SK-N-SH (cell line): ENCODE results near the gene INSYN1. TPM values are rescaled to one million over a fixed set of nuclear protein-coding genes. Genes with fewer than 3 reads are reported as not detected.

ENCODE experiments used
- CTCF ChIA-PET: fragments of 300-600, 350-600 bp; formaldehyde crosslinking; extraction: SDS; loops from one replicate; lab custom pipeline; 2021; lab: Yijun Ruan, JAX
- POLR2A ChIA-PET: fragments of 350-600 bp; sonication (Branson Sonifier 250); formaldehyde crosslinking; extraction: SDS; loops from one replicate; lab custom pipeline; 2020; ENCODE audit warnings: antibody characterized with exemption, inconsistent platforms; lab: Yijun Ruan, JAX
- DNase-seq: peaks from one replicate; pipeline ENCODE4 v3.0.0; 2012
- H2AFZ ChIP-seq: fragments of 200-600 bp; sonication (generic); 2 replicates; pipeline ENCODE4 v1.8.1; 2016; ENCODE audit warnings: antibody characterized with exemption, mild to moderate bottlenecking, low read depth
- H3F3A ChIP-seq: fragments of 200-600 bp; sonication (generic); replicated peaks from 2 replicates; pipeline ENCODE3; 2016; ENCODE audit warnings: antibody characterized with exemption, mild to moderate bottlenecking; ENCODE audit not compliant: insufficient read depth
- H3K27ac ChIP-seq, 2 experiments: fragments of 200-500 bp in 1 of 2; fragments of 200-600 bp in 1 of 2; sonication (Bioruptor generic) in 1 of 2; sonication (generic), shearing (Covaris generic) in 1 of 2; 2 replicates each; pipeline versions ENCODE4 v1.5.1 to v1.6.1; 2014 to 2016; ENCODE audit warnings: low read depth in 2 of 2, inconsistent platforms in 1 of 2, low read length in 1 of 2, mild to moderate bottlenecking in 1 of 2, mixed read lengths in 1 of 2
- H3K27me3 ChIP-seq: fragments of 200-600 bp; sonication (generic), shearing (Covaris generic); 2 replicates; pipeline ENCODE4 v1.6.1; 2016; ENCODE audit warnings: mixed run types; ENCODE audit not compliant: insufficient read depth
- H3K36me3 ChIP-seq, 2 experiments: fragments of 200-500 bp in 1 of 2; fragments of 200-600 bp in 1 of 2; sonication (Bioruptor generic) in 1 of 2; sonication (generic) in 1 of 2; replicated peaks in 1 of 2; 2 replicates each; pipeline versions ENCODE3 to v1.5.1; 2014 to 2016; ENCODE audit warnings: low read length in 1 of 2, mild to moderate bottlenecking in 1 of 2; ENCODE audit not compliant: insufficient read depth in 2 of 2, control insufficient read depth in 1 of 2
- H3K4me1 ChIP-seq, 2 experiments: fragments of 200-500 bp in 1 of 2; fragments of 200-600 bp in 1 of 2; sonication (Bioruptor generic) in 1 of 2; sonication (generic), shearing (Covaris generic) in 1 of 2; 2 replicates each; pipeline versions ENCODE4 v1.5.1 to v1.6.1; 2014 to 2016; ENCODE audit warnings: low read depth in 1 of 2, low read length in 1 of 2, mixed run types in 1 of 2; ENCODE audit not compliant: insufficient read depth in 2 of 2, control insufficient read depth in 1 of 2
- H3K4me2 ChIP-seq: fragments of 200-600 bp; sonication (generic), shearing (Covaris generic); 2 replicates; pipeline ENCODE4 v1.6.1; 2017; ENCODE audit warnings: mixed run types
- H3K4me3 ChIP-seq, 2 experiments: fragments of 200-500 bp in 1 of 2; fragments of 200-600 bp in 1 of 2; sonication (Bioruptor generic) in 1 of 2; sonication (generic), shearing (Covaris generic) in 1 of 2; 2 replicates each; pipeline versions ENCODE4 v1.5.1 to v1.8.1; 2014 to 2016; ENCODE audit warnings: low read depth in 2 of 2, inconsistent platforms in 1 of 2, low read length in 1 of 2, mild to moderate bottlenecking in 1 of 2, mixed read lengths in 1 of 2, moderate library complexity in 1 of 2
- H3K79me2 ChIP-seq: fragments of 200-600 bp; sonication (generic); 2 replicates; pipeline ENCODE4 v1.8.1; 2017; ENCODE audit warnings: mild to moderate bottlenecking; ENCODE audit not compliant: insufficient read depth
- H3K9ac ChIP-seq: fragments of 200-600 bp; sonication (generic); 2 replicates; pipeline ENCODE4 v1.6.1; 2017; ENCODE audit warnings: mixed run types
- H3K9me2 ChIP-seq: fragments of 200-600 bp; sonication (generic); 2 replicates; pipeline ENCODE4 v1.6.1; 2017; ENCODE audit warnings: mixed run types
- H3K9me3 ChIP-seq: fragments of 200-600 bp; sonication (generic); 2 replicates; pipeline ENCODE4 v1.6.1; 2017; ENCODE audit warnings: mixed run types, mild to moderate bottlenecking, moderate library complexity
- H4K20me1 ChIP-seq: fragments of 200-600 bp; sonication (generic); 2 replicates; pipeline ENCODE4 v1.6.1; 2017; ENCODE audit warnings: mild to moderate bottlenecking, mixed run types; ENCODE audit not compliant: insufficient read depth
- ELF1 ChIP-seq: IDR thresholded peaks from 2 replicates; pipeline ENCODE4 v1.4.0; 2012
- EP300 ChIP-seq, 2 experiments: IDR thresholded peaks; 2 replicates each; pipeline versions ENCODE4 v1.4.0 to v1.6.1; 2012; ENCODE audit warnings: borderline replicate concordance in 1 of 2, low read depth in 1 of 2, low read length in 1 of 2
- EZH2phosphoT487 ChIP-seq: fragments of 200-600 bp; sonication (generic); IDR thresholded peaks from 2 replicates; pipeline ENCODE4 v1.6.1; 2017; ENCODE audit warnings: low read depth, mixed run types, mild to moderate bottlenecking, antibody characterized with exemption, moderate library complexity, borderline replicate concordance
- FOXM1 ChIP-seq: IDR thresholded peaks from 2 replicates; pipeline ENCODE4 v1.4.0; 2012; ENCODE audit warnings: low read depth, mild to moderate bottlenecking
- GATA2 ChIP-seq: sonication (generic); formaldehyde crosslinking; IDR thresholded peaks from 2 replicates; pipeline ENCODE4 v1.5.0; 2020; ENCODE audit warnings: mild to moderate bottlenecking, missing genetic modification reagents
- IRF3 ChIP-seq: fragments of 150-350 bp; IDR thresholded peaks from 2 replicates; pipeline ENCODE4 v1.6.1; 2016; ENCODE audit warnings: mild to moderate bottlenecking, low read depth, low read length
- NRF1 ChIP-seq: IDR thresholded peaks from 2 replicates; pipeline ENCODE4 v1.6.1; 2012; ENCODE audit warnings: low read depth, mild to moderate bottlenecking, low read length
- RCOR1 ChIP-seq: fragments of 150-350 bp; IDR thresholded peaks from 2 replicates; pipeline ENCODE4 v1.6.1; 2017; ENCODE audit warnings: antibody characterized with exemption, low read length
- RXRA ChIP-seq: IDR thresholded peaks from 2 replicates; pipeline ENCODE4 v1.4.0; 2012; ENCODE audit warnings: low read depth, mild to moderate bottlenecking, borderline replicate concordance
- SIN3A ChIP-seq: IDR thresholded peaks from 2 replicates; pipeline ENCODE4 v1.6.1; 2012; ENCODE audit warnings: low read depth, mild to moderate bottlenecking, low read length, moderate library complexity, borderline replicate concordance
- SMC3 ChIP-seq: IDR thresholded peaks from 2 replicates; pipeline ENCODE4 v1.6.1; 2012; ENCODE audit warnings: low read depth, low read length, improper control_type of control experiment
- TCF12 ChIP-seq: IDR thresholded peaks from 2 replicates; pipeline ENCODE4 v1.4.0; 2012
- WGBS: methylation state at CpG from one replicate; pipeline ENCODE4 v1.1.6; 2017; ENCODE audit warnings: low lambda C conversion rate; 5-methylcytosine and 5-hydroxymethylcytosine counted together
- polyA plus RNA-seq, 3 experiments: library from polyadenylated mRNA; depleted of rRNA; stranded (reverse); fragments of >200 nt; gene quantifications; 2 replicates each; pipeline ENCODE4 v1.2.3, GENCODE V29; 2012
- TF ChIP-seq, protein P1 (sequence below): IDR thresholded peaks from 2 replicates; pipeline ENCODE4 v1.4.0; 2012; ENCODE audit warnings: low read depth, borderline replicate concordance
- TF ChIP-seq, protein P2 (sequence below): fragments of 150-350 bp; IDR thresholded peaks from 2 replicates; pipeline ENCODE4 v1.6.1; 2017; ENCODE audit warnings: antibody characterized with exemption, low read length, low read depth, borderline replicate concordance
- TF ChIP-seq, protein P3 (sequence below): IDR thresholded peaks from 2 replicates; pipeline ENCODE4 v1.4.0; 2012; ENCODE audit warnings: low read depth
- TF ChIP-seq, protein P4 (sequence below): IDR thresholded peaks from 2 replicates; pipeline ENCODE4 v1.4.0; 2012; ENCODE audit warnings: low read depth, borderline replicate concordance

Gene INSYN1
- polyA plus RNA-seq, 1 of the 3 experiments (the other 2 are of a cell fraction) = 3.7 TPM

DNA sequence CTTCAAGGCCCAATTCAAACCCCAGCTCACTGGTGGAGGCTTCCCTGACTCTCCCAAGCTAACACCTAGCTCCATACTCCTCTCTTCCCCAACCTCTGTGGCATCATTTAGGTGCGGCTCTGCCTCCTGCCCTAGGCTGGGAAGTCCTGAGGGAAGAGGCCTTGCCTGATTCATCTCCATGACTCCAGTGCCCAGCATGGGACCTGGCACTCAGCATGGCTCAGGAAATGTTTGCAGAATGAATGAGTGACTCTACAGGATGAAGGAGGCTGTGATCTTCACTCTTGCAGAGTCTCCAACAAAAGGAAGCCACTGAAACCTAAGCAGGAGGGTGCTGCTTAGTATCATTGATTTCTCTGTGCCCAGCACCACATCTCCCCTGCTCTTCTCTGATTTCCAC lies 34.5 kb upstream of the INSYN1 start:
- Histone ChIP-seq H3K4me3 (no peak overlapping the region), H3K9me2 (no peaks in the 10 kb centered on the region), H3K4me2 (no peak overlapping the region), H3K27me3 (no peaks in the 10 kb centered on the region), H3K4me1 (peaks cover 0 to 9% of the 10 kb centered on the region in 2 experiments; a peak in 1 of 4 replicates), H3K79me2 (no peaks in the 10 kb centered on the region), H3K27ac (no peak overlapping the region), H4K20me1 (no peaks in the 10 kb centered on the region), H3K9ac (no peak overlapping the region), H3F3A (no peaks in the 10 kb centered on the region), H3K36me3 (no peaks in the 10 kb centered on the region), H3K9me3 (no peaks in the 10 kb centered on the region), H2AFZ (no peak overlapping the region)
- CTCF ChIA-PET = no interaction called here
- DNase-seq = no peak
- POLR2A ChIA-PET = no interaction called here
- WGBS = 64% methylated on average over 1 of the region's 1 CpG
- no peak for TF ChIP-seq TCF12
- no peak for TF ChIP-seq NRF1
- no peak for TF ChIP-seq EZH2phosphoT487
- TF ChIP-seq IRF3 = no peak
- no peak for TF ChIP-seq SIN3A
- no peak for TF ChIP-seq RXRA
- TF ChIP-seq, protein P1, sequence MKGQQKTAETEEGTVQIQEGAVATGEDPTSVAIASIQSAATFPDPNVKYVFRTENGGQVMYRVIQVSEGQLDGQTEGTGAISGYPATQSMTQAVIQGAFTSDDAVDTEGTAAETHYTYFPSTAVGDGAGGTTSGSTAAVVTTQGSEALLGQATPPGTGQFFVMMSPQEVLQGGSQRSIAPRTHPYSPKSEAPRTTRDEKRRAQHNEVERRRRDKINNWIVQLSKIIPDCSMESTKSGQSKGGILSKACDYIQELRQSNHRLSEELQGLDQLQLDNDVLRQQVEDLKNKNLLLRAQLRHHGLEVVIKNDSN = no peak
- TF ChIP-seq GATA2 (CRISPR knock-in tag) = no peak
- TF ChIP-seq, protein P2, sequence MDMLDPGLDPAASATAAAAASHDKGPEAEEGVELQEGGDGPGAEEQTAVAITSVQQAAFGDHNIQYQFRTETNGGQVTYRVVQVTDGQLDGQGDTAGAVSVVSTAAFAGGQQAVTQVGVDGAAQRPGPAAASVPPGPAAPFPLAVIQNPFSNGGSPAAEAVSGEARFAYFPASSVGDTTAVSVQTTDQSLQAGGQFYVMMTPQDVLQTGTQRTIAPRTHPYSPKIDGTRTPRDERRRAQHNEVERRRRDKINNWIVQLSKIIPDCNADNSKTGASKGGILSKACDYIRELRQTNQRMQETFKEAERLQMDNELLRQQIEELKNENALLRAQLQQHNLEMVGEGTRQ = no peak
- no peak for TF ChIP-seq SMC3
- TF ChIP-seq FOXM1 = no peak
- no peak for TF ChIP-seq EP300 (IDR thresholded peaks at IDR 0.05; ENCODE audit: borderline replicate concordance in 1 of 2, low read depth in 1 of 2, low read length in 1 of 2)
- TF ChIP-seq, protein P3, sequence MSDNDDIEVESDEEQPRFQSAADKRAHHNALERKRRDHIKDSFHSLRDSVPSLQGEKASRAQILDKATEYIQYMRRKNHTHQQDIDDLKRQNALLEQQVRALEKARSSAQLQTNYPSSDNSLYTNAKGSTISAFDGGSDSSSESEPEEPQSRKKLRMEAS = no peak
- TF ChIP-seq RCOR1 = no peak
- TF ChIP-seq, protein P4, sequence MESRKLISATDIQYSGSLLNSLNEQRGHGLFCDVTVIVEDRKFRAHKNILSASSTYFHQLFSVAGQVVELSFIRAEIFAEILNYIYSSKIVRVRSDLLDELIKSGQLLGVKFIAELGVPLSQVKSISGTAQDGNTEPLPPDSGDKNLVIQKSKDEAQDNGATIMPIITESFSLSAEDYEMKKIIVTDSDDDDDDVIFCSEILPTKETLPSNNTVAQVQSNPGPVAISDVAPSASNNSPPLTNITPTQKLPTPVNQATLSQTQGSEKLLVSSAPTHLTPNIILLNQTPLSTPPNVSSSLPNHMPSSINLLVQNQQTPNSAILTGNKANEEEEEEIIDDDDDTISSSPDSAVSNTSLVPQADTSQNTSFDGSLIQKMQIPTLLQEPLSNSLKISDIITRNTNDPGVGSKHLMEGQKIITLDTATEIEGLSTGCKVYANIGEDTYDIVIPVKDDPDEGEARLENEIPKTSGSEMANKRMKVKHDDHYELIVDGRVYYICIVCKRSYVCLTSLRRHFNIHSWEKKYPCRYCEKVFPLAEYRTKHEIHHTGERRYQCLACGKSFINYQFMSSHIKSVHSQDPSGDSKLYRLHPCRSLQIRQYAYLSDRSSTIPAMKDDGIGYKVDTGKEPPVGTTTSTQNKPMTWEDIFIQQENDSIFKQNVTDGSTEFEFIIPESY = no peak
- no peak for TF ChIP-seq ELF1
